IMR-90 (cell line): ENCODE data around the gene C4B. TPM values are rescaled to one million over a fixed set of nuclear protein-coding genes. Genes with fewer than 3 reads are reported as not detected.

ENCODE experiments used
- ATAC-seq: fragments of 200-7000 bp; cut with Tn5 transposase; 2 replicates; pipeline ENCODE4 v1.9.1; 2020; ENCODE audit warnings: low read depth, mild to moderate bottlenecking, moderate library complexity
- BruUV-seq: library from RNA; stranded (reverse); fragments of 400-500 nt; replicated peaks from 2 replicates; lab custom pipeline; 2021; lab: Mats Ljungman, UMichigan
- CTCF ChIA-PET: fragments of 300-600 bp; formaldehyde crosslinking; extraction: SDS; loops from one replicate; lab custom pipeline; 2021; ENCODE audit warnings: antibody characterized with exemption; lab: Yijun Ruan, JAX
- POLR2A ChIA-PET: fragments of 300-600 bp; sonication (Branson Sonifier 250); formaldehyde crosslinking; loops from one replicate; lab custom pipeline; 2022; ENCODE audit warnings: antibody characterized with exemption; ENCODE audit not compliant: unreplicated experiment; lab: Charles Lee
- DNase-seq: peaks from one replicate; pipeline ENCODE4 v3.0.0; 2013
- H2AFZ ChIP-seq: replicated peaks from 2 replicates; pipeline ENCODE3; 2013; ENCODE audit warnings: low read length, mild to moderate bottlenecking; ENCODE audit not compliant: poor library complexity
- H2AK5ac ChIP-seq: 2 replicates; pipeline ENCODE4 v1.6.1; 2013; ENCODE audit warnings: low read depth, low read length, inconsistent platforms
- H2AK9ac ChIP-seq: replicated peaks from 2 replicates; pipeline ENCODE3; 2013; ENCODE audit warnings: mild to moderate bottlenecking, low read depth, low read length, moderate library complexity; ENCODE audit not compliant: poor library complexity
- H2BK120ac ChIP-seq: 2 replicates; pipeline ENCODE4 v1.6.1; 2013; ENCODE audit warnings: low read depth, low read length, inconsistent platforms
- H2BK15ac ChIP-seq: 3 replicates; pipeline ENCODE4 v1.6.1; 2013; ENCODE audit warnings: low read depth, low read length, inconsistent platforms
- H2BK20ac ChIP-seq: 2 replicates; pipeline ENCODE4 v1.6.1; 2013; ENCODE audit warnings: low read depth, mild to moderate bottlenecking, inconsistent platforms, low read length, moderate library complexity
- H2BK5ac ChIP-seq: 2 replicates; pipeline ENCODE4 v1.6.1; 2013; ENCODE audit warnings: mild to moderate bottlenecking, low read depth, low read length, inconsistent platforms; ENCODE audit not compliant: poor library complexity, severe bottlenecking
- H3K14ac ChIP-seq: replicated peaks from 2 replicates; pipeline ENCODE4 v1.6.1; 2013; ENCODE audit warnings: low read depth, low read length, inconsistent platforms
- H3K18ac ChIP-seq: 2 replicates; pipeline ENCODE4 v1.6.1; 2013; ENCODE audit warnings: low read depth, low read length, control low read depth
- H3K23ac ChIP-seq: 2 replicates; pipeline ENCODE4 v1.6.1; 2013; ENCODE audit warnings: low read depth, low read length, inconsistent platforms
- H3K27ac ChIP-seq: 2 replicates; pipeline ENCODE4 v1.5.1; 2013; ENCODE audit warnings: mild to moderate bottlenecking, control low read depth, low read length; ENCODE audit not compliant: insufficient read depth
- H3K27me3 ChIP-seq: 2 replicates; pipeline ENCODE4 v1.6.1; 2013; ENCODE audit warnings: low read length; ENCODE audit not compliant: control insufficient read depth, insufficient read depth
- H3K36me3 ChIP-seq: 2 replicates; pipeline ENCODE4 v1.6.1; 2013; ENCODE audit warnings: low read length, mixed read lengths; ENCODE audit not compliant: control insufficient read depth, insufficient read depth
- H3K4ac ChIP-seq: 2 replicates; pipeline ENCODE4 v1.6.1; 2013; ENCODE audit warnings: low read depth, low read length, inconsistent platforms
- H3K4me1 ChIP-seq: 2 replicates; pipeline ENCODE4 v1.6.1; 2013; ENCODE audit warnings: low read length, mixed read lengths; ENCODE audit not compliant: control insufficient read depth, insufficient read depth
- H3K4me2 ChIP-seq: 2 replicates; pipeline ENCODE4 v1.6.1; 2013; ENCODE audit warnings: low read depth, mild to moderate bottlenecking, control low read depth, low read length, moderate library complexity
- H3K4me3 ChIP-seq: 2 replicates; pipeline ENCODE4 v1.5.1; 2013; ENCODE audit warnings: low read depth, mild to moderate bottlenecking, control low read depth, low read length, moderate library complexity; ENCODE audit not compliant: insufficient read depth
- H3K56ac ChIP-seq: 2 replicates; pipeline ENCODE4 v1.6.1; 2013; ENCODE audit warnings: low read length, inconsistent platforms; ENCODE audit not compliant: insufficient read depth; ENCODE audit errors: extremely low read depth
- H3K79me1 ChIP-seq, 2 experiments: 2 replicates each; pipeline ENCODE4 v1.6.1; 2013; ENCODE audit warnings: low read length in 2 of 2, inconsistent platforms in 1 of 2, low read depth in 1 of 2
- H3K9ac ChIP-seq: 2 replicates; pipeline ENCODE4 v1.6.1; 2013; ENCODE audit warnings: low read depth, low read length, control low read depth
- H3K9me1 ChIP-seq: 2 replicates; pipeline ENCODE4 v1.6.1; 2013; ENCODE audit warnings: low read length, inconsistent platforms; ENCODE audit not compliant: insufficient read depth
- H3K9me3 ChIP-seq: 2 replicates; pipeline ENCODE4 v1.6.1; 2013; ENCODE audit warnings: low read length; ENCODE audit not compliant: control insufficient read depth, insufficient read depth
- H4K20me1 ChIP-seq: 2 replicates; pipeline ENCODE4 v1.6.1; 2013; ENCODE audit warnings: low read length, inconsistent platforms; ENCODE audit not compliant: insufficient read depth
- H4K5ac ChIP-seq: 2 replicates; pipeline ENCODE4 v1.6.1; 2013; ENCODE audit warnings: mild to moderate bottlenecking, low read depth, low read length, control low read depth
- H4K8ac ChIP-seq, 2 experiments: 2 replicates each; pipeline ENCODE4 v1.6.1; 2013; ENCODE audit warnings: low read depth in 2 of 2, low read length in 2 of 2, control low read depth in 1 of 2, inconsistent platforms in 1 of 2
- H4K91ac ChIP-seq: 2 replicates; pipeline ENCODE4 v1.6.1; 2013; ENCODE audit warnings: low read depth, low read length, inconsistent platforms; ENCODE audit not compliant: insufficient read depth
- CEBPB ChIP-seq: IDR thresholded peaks from 2 replicates; pipeline ENCODE4 v1.6.1; 2012; ENCODE audit warnings: low read depth, low read length, improper control_type of control experiment
- CHD1 ChIP-seq: IDR thresholded peaks from 2 replicates; pipeline ENCODE4 v1.6.1; 2012; ENCODE audit warnings: low read depth, low read length, improper control_type of control experiment
- CTCF ChIP-seq: conservative IDR thresholded peaks from 2 replicates; pipeline ENCODE4 v1.5.1; 2012; ENCODE audit warnings: mild to moderate bottlenecking, low read depth, low read length, improper control_type of control experiment
- ELK1 ChIP-seq: fragments of 150-350 bp; IDR thresholded peaks from 2 replicates; pipeline ENCODE4 v1.6.1; 2016; ENCODE audit warnings: low read depth, mild to moderate bottlenecking, low read length, moderate library complexity, borderline replicate concordance
- FOS ChIP-seq: fragments of 150-350 bp; IDR thresholded peaks from 2 replicates; pipeline ENCODE4 v1.6.1; 2016; ENCODE audit warnings: low read depth, low read length
- MAFK ChIP-seq: IDR thresholded peaks from 2 replicates; pipeline ENCODE4 v1.6.1; 2012; ENCODE audit warnings: low read depth, low read length, improper control_type of control experiment
- MAZ ChIP-seq: IDR thresholded peaks from 2 replicates; pipeline ENCODE4 v1.6.1; 2012; ENCODE audit warnings: low read depth, mild to moderate bottlenecking, low read length, improper control_type of control experiment, moderate library complexity, borderline replicate concordance
- MXI1 ChIP-seq: IDR thresholded peaks from 2 replicates; pipeline ENCODE4 v1.6.1; 2012; ENCODE audit warnings: low read depth, mild to moderate bottlenecking, low read length, moderate library complexity, borderline replicate concordance
- NFE2L2 ChIP-seq: fragments of 150-350 bp; IDR thresholded peaks from 2 replicates; pipeline ENCODE4 v1.6.1; 2016; ENCODE audit warnings: low read depth, mild to moderate bottlenecking, low read length
- POLR2A ChIP-seq: IDR thresholded peaks from 2 replicates; pipeline ENCODE4 v1.6.1; 2012; ENCODE audit warnings: mild to moderate bottlenecking, low read depth, low read length
- RAD21 ChIP-seq: IDR thresholded peaks from 2 replicates; pipeline ENCODE4 v1.6.1; 2012; ENCODE audit warnings: low read length, improper control_type of control experiment
- RCOR1 ChIP-seq: IDR thresholded peaks from 2 replicates; pipeline ENCODE4 v1.6.1; 2012; ENCODE audit warnings: mild to moderate bottlenecking, low read length, improper control_type of control experiment; ENCODE audit not compliant: insufficient replicate concordance
- RFX5 ChIP-seq: IDR thresholded peaks from 2 replicates; pipeline ENCODE4 v1.8.0; 2012; ENCODE audit warnings: low read depth, mild to moderate bottlenecking, low read length, moderate library complexity
- SMC3 ChIP-seq: fragments of 150-350 bp; IDR thresholded peaks from 2 replicates; pipeline ENCODE4 v1.6.1; 2016; ENCODE audit warnings: low read depth, mild to moderate bottlenecking, antibody characterized with exemption, low read length, moderate library complexity
- USF2 ChIP-seq: fragments of 150-350 bp; IDR thresholded peaks from 2 replicates; pipeline ENCODE4 v1.6.1; 2017; ENCODE audit warnings: mild to moderate bottlenecking, antibody characterized with exemption, low read length, low read depth
- WGBS, 2 experiments: methylation state at CpG; one replicate each; pipeline versions ENCODE4 v1.1.5 to v1.1.7; 2013; ENCODE audit warnings: missing lambda C conversion rate in 2 of 2; ENCODE audit not compliant: insufficient read length in 1 of 2; ENCODE audit errors: extremely low coverage in 2 of 2; 5-methylcytosine and 5-hydroxymethylcytosine counted together
- dilution Hi-C: fragments of 300-500 bp; cut with HindIII; formaldehyde crosslinking; loops from one replicate; pipeline ENCODE4 v1.14.3; 2018; ENCODE audit warnings: low sequenced_read_pairs; ENCODE audit not compliant: unreplicated experiment
- in situ Hi-C: fragments of 300-500 bp; cut with MboI; formaldehyde crosslinking; loops from 3 replicates; pipeline ENCODE4 v1.14.3; 2019; ENCODE audit warnings: low sequenced_read_pairs, inconsistent platforms, mixed read lengths
- intact Hi-C: fragments of 100-400 bp; cut with micrococcal nuclease; formaldehyde crosslinking; loops from 2 replicates; pipeline ENCODE4 v1.10.0; 2022
- polyA plus RNA-seq, 3 experiments: library from polyadenylated mRNA; depleted of rRNA; stranded (reverse); fragments of >200 nt; gene quantifications; 2 replicates each; pipeline ENCODE4 v1.2.3, GENCODE V29; 2012; ENCODE audit warnings: low replicate concordance in 1 of 3
- total RNA-seq: library from RNA; depleted of rRNA; stranded (reverse); fragments of >200 nt; gene quantifications from 2 replicates; pipeline ENCODE4 v1.2.3, GENCODE V29; 2012

The C4B gene
- total and polyA plus RNA-seq, 2 of the 4 experiments (the other 2 are of a cell fraction) = 0.54 to 4.2 TPM

- H3K14ac ChIP-seq = no peak overlapping the region
- in situ Hi-C loops = no loop called here
- no peak overlapping the region for H3K4me2 ChIP-seq
- no peak overlapping the region for H3K18ac ChIP-seq
- WGBS, 2 experiments = 75% methylated on average over 10 of the region's 24 CpGs; no CpG with 5 or more reads in 1 of the 2 experiments
- no peak overlapping the region for H2BK15ac ChIP-seq
- no peaks in the 10 kb centered on the region for H3K79me1 ChIP-seq
- H3K9me1 ChIP-seq = 0 out of 2 replicates have a peak, but pooled peaks cover 3% of the 10 kb centered on the region
- no peak overlapping the region for H3K4ac ChIP-seq
- no peak for TF ChIP-seq RAD21
- no peak for TF ChIP-seq NFE2L2
- no peak for TF ChIP-seq ELK1
- no peak for TF ChIP-seq MAFK
- no peak for TF ChIP-seq CHD1
- no peak for TF ChIP-seq USF2
- TF ChIP-seq MAZ = no peak
- TF ChIP-seq POLR2A = no peak
- no peak for TF ChIP-seq FOS
- TF ChIP-seq SMC3 = no peak
- no peak for TF ChIP-seq CEBPB
- no peak for TF ChIP-seq RFX5
- TF ChIP-seq MXI1 = no peak
- TF ChIP-seq CTCF = no peak
- no peak for TF ChIP-seq RCOR1
- no peak overlapping the region for H3K4me3 ChIP-seq
- H3K9me3 ChIP-seq = no peaks in the 10 kb centered on the region
- no peak for ATAC-seq
- H2BK5ac ChIP-seq = no peak overlapping the region
- no peak overlapping the region for H2AK9ac ChIP-seq
- no peak overlapping the region for H3K23ac ChIP-seq
- H2BK20ac ChIP-seq = no peak overlapping the region
- no peak overlapping the region for H4K91ac ChIP-seq
- ChIA-PET POLR2A (no interaction called here), CTCF (no interaction called here)
- 0 out of 2 replicates have a peak, but pooled peaks cover 2% of the 10 kb centered on the region for H4K20me1 ChIP-seq
- H2AK5ac ChIP-seq = no peak overlapping the region
- BruUV-seq = no TSS peak
- no peaks in the 10 kb centered on the region for H3K36me3 ChIP-seq
- dilution Hi-C loops = no loop called here
- no peak overlapping the region for H3K9ac ChIP-seq
- H2BK120ac ChIP-seq = no peak overlapping the region
- H2AFZ ChIP-seq = no peak overlapping the region
- peaks cover 11% of the 10 kb centered on the region for H3K27me3 ChIP-seq
- H3K4me1 ChIP-seq = peaks cover 1% of the 10 kb centered on the region; the same call in 1 of the 2 replicates
- H3K56ac ChIP-seq = no peak overlapping the region
- H4K8ac ChIP-seq = no peak overlapping the region
- no peak for DNase-seq
- intact Hi-C loops = no loop called here
- no peak overlapping the region for H3K27ac ChIP-seq
- H4K5ac ChIP-seq = no peak overlapping the region
These were observed 55.4 kb downstream of the C4B start for GRCh38 chr6:32069878-32070515.
